GM12891 (cell line): ENCODE results near the gene TBC1D22A.

Experiments
- POLR2A ChIP-seq: IDR thresholded peaks from 2 replicates; pipeline ENCODE4 v1.6.1; 2011; ENCODE audit warnings: low read depth, low read length, control low read depth
- POLR2AphosphoS5 ChIP-seq: IDR thresholded peaks from 2 replicates; pipeline ENCODE4 v1.6.1; 2011; ENCODE audit warnings: low read depth, low read length, control low read depth

GRCh38 chr22:47128216-47128615, 365.8 kb downstream of the TBC1D22A start:
- no peak for TF ChIP-seq POLR2A
- TF ChIP-seq POLR2AphosphoS5 = no peak
